AG10803 (cell line): ENCODE data around the gene RIPOR3.

Experiments used
- DNase-seq: peaks from one replicate; pipeline ENCODE4 v3.0.0; 2010; ENCODE audit warnings: low read depth
- H3K4me3 ChIP-seq: 2 replicates; pipeline ENCODE4 v1.5.1; 2011; ENCODE audit warnings: mild to moderate bottlenecking, low read length, control low read depth
- CTCF ChIP-seq: conservative IDR thresholded peaks from 2 replicates; pipeline ENCODE4 v1.5.1; 2011; ENCODE audit warnings: mild to moderate bottlenecking, low read length, control low read depth, inconsistent platforms

Gene RIPOR3

GRCh38 chr20:50554694-50555579 lies 136.4 kb downstream of the RIPOR3 start:
- TF ChIP-seq CTCF = no peak
- H3K4me3 ChIP-seq = no peak overlapping the region
- DNase-seq = no peak

- TF ChIP-seq CTCF = no peak
- no peak overlapping the region for H3K4me3 ChIP-seq
- no peak for DNase-seq
These were observed 138.4 kb downstream of the RIPOR3 start for GRCh38 chr20:50552979-50553378.

- no peak overlapping the region for H3K4me3 ChIP-seq
- no peak for DNase-seq
- no peak for TF ChIP-seq CTCF
These were observed 140.1 kb downstream of the RIPOR3 start for GRCh38 chr20:50551288-50551687.

- no peak overlapping the region for H3K4me3 ChIP-seq
- no peak for TF ChIP-seq CTCF
- no peak for DNase-seq
These were observed 140.8 kb downstream of the RIPOR3 start for GRCh38 chr20:50550531-50550930.

GRCh38 chr20:50548396-50548795 lies 142.9 kb downstream of the RIPOR3 start:
- DNase-seq = no peak
- H3K4me3 ChIP-seq = no peak overlapping the region
- no peak for TF ChIP-seq CTCF

GRCh38 chr20:50547964-50548363 lies 143.4 kb downstream of the RIPOR3 start:
- no peak for DNase-seq
- no peak for TF ChIP-seq CTCF
- no peak overlapping the region for H3K4me3 ChIP-seq

- TF ChIP-seq CTCF = no peak
- H3K4me3 ChIP-seq = peak overlapping the region; percentile 12
- DNase-seq = no peak
These were observed 144.5 kb downstream of the RIPOR3 start for GRCh38 chr20:50546729-50547314.
